A172 (cell line): ENCODE results near the gene CSF2. TPM values are rescaled to one million over a fixed set of nuclear protein-coding genes. Genes with fewer than 3 reads are reported as not detected.
"Not testable (repeated sequence)": the region's sequence is repeated elsewhere in the genome, so short reads cannot be mapped to it uniquely, and the experiment has no call there.

Experiments
- DNase-seq: peaks from one replicate; pipeline ENCODE4 v3.0.0-alpha.2; 2015; ENCODE audit warnings: low spot score
- total RNA-seq: library from RNA; depleted of rRNA; stranded (reverse); fragments of >200 nt; shearing (Covaris generic); gene quantifications from 2 replicates; pipeline ENCODE4 v1.2.3, GENCODE V29; 2014; rRNA removed

Gene CSF2
- total RNA-seq, 1 experiment from 2014 or later: 1.3 TPM

DNA sequence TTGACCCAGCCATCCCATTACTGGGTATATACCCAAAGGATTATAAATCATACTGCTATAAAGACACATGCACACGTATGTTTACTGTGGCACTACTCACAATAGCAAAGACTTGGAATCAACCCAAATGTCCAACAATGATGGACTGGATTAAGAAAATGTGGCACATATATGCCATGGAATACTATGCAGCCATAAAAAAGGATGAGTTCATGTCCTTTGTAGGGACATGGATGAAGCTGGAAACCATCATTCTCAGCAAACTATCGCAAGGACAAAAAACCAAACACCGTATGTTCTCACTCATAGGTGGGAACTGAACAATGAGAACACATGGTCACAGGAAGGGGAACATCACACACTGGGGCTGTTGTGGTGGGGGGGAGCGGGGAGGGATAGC, 35.4 kb downstream of the CSF2 start:
- DNase-seq: not testable (repeated sequence)

- DNase-seq: no peak
Measured at GRCh38 chr5:132109494-132110053, 36.0 kb downstream of the CSF2 start.

DNA sequence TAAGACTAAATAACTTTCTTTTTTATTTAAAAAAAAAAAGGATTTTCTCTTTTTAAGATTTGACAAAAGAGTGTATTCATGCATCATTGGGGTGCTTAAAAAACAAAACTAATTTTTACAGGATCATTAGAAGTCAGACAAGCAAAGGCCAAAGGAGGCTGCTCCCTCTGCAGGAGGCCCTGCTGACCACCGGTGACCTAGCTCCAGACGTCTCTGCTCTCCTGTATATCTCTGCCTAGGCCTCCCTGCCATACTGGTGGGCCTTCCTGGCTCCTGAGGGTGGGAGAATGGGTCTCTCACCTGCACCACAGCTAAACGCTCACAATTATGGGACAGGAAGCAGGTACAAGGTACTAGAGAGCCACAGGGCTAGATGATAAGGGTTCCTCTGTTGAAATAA, 36.6 kb downstream of the CSF2 start:
- no peak for DNase-seq

- no peak for DNase-seq
Measured at GRCh38 chr5:132110930-132111329, 37.3 kb downstream of the CSF2 start.

DNA sequence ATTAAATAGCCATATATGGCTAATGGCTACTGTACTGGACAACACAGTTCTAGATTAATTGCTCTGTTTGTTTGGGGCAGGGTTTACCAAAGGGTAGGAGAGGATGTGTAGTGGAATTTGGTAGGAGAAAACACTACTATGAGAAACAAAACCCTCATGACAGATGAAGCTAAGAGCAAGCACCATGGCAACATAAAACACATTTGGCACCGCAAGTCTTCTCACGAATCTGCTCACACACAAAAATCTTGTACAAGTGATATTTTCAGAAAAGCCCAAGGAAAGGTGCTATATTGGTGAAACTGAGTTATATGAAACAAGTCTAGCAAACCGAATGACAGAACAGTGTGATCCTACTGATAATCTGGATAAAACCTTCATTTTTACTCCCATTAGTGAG, 38.5 kb downstream of the CSF2 start:
- DNase-seq: no peak

DNA sequence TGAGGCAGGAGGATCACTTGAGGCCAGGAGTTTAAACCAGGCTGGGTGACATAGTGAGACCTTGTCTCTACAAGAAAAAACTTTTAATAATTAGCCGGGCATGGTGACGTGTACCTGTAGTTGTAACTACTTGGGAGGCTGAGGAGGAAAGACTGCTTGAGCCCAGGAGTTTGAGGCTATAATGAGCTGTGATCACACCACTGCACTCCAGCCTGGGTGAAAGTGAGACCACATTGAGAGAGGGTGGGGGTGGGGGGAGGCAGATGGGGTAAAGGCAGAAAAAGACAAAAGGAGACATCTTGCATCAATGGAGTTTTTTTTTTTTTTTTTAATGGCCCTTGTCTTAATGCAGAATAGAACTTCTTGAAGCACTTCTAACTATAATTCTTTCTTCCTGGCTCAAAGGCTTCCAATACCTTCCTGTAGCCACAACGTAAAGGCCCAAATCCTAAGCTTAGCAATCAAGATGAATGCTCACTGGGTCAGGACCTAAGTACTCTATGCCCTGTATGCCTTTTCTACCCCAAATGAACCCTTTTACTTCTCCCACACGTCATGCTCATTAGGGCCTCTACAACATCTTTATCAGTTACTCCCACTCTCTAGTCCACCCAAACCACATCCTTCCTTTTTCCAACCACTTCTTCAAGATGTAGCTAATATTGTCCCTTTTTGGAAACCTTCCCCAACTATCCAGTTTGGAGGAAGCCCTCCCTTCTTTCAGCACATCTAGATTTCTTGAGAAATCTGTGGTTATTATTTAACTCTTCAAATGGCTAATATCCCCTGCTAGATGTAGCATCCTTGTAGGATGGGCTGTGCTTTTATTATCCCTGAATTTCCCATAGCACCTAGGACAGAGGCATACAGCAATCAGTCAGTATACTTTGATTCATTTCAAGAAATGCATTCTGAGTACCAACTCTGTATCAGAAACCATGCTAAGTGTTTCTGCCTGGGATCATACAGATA, 40.8 kb downstream of the CSF2 start:
- DNase-seq: no peak

- no peak for DNase-seq
Measured at GRCh38 chr5:132115375-132115774, 41.8 kb downstream of the CSF2 start.

DNA sequence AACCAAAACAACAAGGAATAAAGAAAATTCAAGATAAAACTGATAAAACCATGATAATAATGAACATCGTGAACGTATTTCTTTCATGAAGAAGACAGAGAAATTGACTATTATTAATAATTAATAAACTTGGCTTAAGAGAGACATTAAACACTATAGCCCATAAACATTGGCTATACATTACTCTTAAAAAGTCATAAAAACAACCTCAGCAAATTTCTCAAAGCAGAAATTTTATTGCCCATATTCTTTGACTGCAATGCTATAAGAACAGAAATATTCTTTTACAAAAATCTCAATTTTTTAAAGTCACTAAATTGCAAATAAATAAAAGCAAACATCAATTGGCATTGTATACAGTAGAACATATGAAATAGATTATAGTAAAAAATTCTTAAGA, 42.5 kb downstream of the CSF2 start:
- DNase-seq: no peak

- not testable (repeated sequence) for DNase-seq
Measured at GRCh38 chr5:132116909-132117489, 43.4 kb downstream of the CSF2 start.

- DNase-seq: not testable (repeated sequence)
Measured at GRCh38 chr5:132120717-132121116, 47.1 kb downstream of the CSF2 start.

- DNase-seq: not testable (repeated sequence)
Measured at GRCh38 chr5:132122971-132123370, 49.4 kb downstream of the CSF2 start.

DNA sequence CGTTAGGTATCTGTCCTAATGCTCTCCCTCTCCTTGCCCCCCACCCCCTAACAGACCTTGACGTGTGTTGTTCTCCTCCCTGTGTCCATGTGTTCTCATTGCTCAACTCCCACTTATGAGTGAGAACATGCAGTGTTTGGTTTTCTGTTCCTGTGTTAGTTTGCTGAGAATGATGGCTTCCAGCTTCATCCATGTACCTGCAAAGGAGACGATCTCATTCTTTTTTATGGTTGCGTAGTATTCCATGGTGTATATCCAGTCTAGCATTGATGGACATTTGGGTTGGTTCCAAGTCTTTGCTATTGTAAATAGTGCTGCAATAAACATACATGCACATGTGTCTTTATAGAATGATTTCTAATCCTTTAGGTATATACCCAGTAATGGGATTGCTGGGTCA, 50.0 kb downstream of the CSF2 start:
- DNase-seq: not testable (repeated sequence)

Other genes with a start within 250 kb of the CSF2 start
- gene MEIKIN, start 128.1 kb upstream of the CSF2 start, total RNA-seq: not detected in 2 replicates
- gene ACSL6, start 62.1 kb upstream of the CSF2 start, total RNA-seq: 0.07 and 0.24 TPM in 2 replicates
- not detected in 2 replicates for gene IL3, start 13.1 kb upstream of the CSF2 start, total RNA-seq
- 58.7 and 71.7 TPM in 2 replicates for gene P4HA2, start 154.1 kb downstream of the CSF2 start, total RNA-seq
- gene PDLIM4, start 183.9 kb downstream of the CSF2 start, total RNA-seq: 0.05 TPM in 1 of 2 replicates, not detected in the other
- 4.9 and 5.8 TPM in 2 replicates for gene SLC22A4, start 220.6 kb downstream of the CSF2 start, total RNA-seq